ENCODE results near the gene RIT2. TPM values are rescaled to one million over a fixed set of nuclear protein-coding genes. Genes with fewer than 3 reads are reported as not detected.

The RIT2 gene
- total RNA-seq, 1 experiment from 2014 or later: not detected

DNA sequence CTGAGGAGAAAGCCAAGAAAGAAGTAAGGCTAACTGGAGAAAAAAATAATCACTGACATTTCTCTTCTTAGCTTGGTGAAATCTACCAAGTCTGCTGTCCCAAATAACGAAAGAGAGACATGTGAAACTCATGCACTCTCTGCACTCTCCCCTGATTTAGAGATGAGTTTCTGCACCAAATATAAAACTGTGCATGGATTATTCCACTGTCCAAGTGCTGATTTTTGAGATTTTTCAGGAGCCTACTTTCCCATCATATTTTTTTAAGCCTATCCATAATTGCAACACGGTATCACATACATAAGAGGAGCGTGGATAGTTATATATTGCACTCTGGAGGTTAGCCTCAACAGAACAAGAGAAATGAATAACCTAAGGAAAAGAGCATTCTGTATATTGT lies 10.0 kb upstream of the RIT2 start:
- DNase-seq (ENCODE audit: low read depth in 1 of 2, low spot score in 2 of 2): no peak
- H3K36me3 ChIP-seq: no peaks in the 10 kb centered on the region
- H3K27me3 ChIP-seq (replicated peaks): no peaks in the 10 kb centered on the region; the same call in 1 of the 2 replicates
- H3K27ac ChIP-seq: no peak overlapping the region
- H3K4me3 ChIP-seq: no peak overlapping the region
- H3K4me1 ChIP-seq (replicated peaks): no peaks in the 10 kb centered on the region; the same call in 1 of the 2 replicates
- no peaks in the 10 kb centered on the region for H3K9me3 ChIP-seq (replicated peaks)

- H3K4me1 ChIP-seq (replicated peaks): no peaks in the 10 kb centered on the region
- H3K27ac ChIP-seq: no peak overlapping the region
- H3K27me3 ChIP-seq (replicated peaks): no peaks in the 10 kb centered on the region; the same call in 1 of the 2 replicates
- no peak overlapping the region for H3K4me3 ChIP-seq
- no peaks in the 10 kb centered on the region for H3K36me3 ChIP-seq
- H3K9me3 ChIP-seq (replicated peaks): no peaks in the 10 kb centered on the region
- DNase-seq (ENCODE audit: low read depth in 1 of 2, low spot score in 2 of 2): no peak
Observed at GRCh38 chr18:43122955-43123354, 7.5 kb upstream of the RIT2 start.

- H3K4me1 ChIP-seq (replicated peaks): no peaks in the 10 kb centered on the region
- peaks cover 3% of the 10 kb centered on the region; the same call in 1 of the 2 replicates for H3K27me3 ChIP-seq (replicated peaks)
- no peak for DNase-seq (ENCODE audit: low read depth in 1 of 2, low spot score in 2 of 2)
- no peaks in the 10 kb centered on the region for H3K36me3 ChIP-seq
- H3K9me3 ChIP-seq (replicated peaks): no peaks in the 10 kb centered on the region
- H3K27ac ChIP-seq: no peak overlapping the region
- H3K4me3 ChIP-seq: no peak overlapping the region
Observed at GRCh38 chr18:43116699-43117294, 1.3 kb upstream of the RIT2 start.

- Histone ChIP-seq H3K27ac (no peak overlapping the region), H3K4me3 (no peak overlapping the region), H3K4me1 (replicated peaks) (no peaks in the 10 kb centered on the region), H3K27me3 (replicated peaks) (peaks cover 3% of the 10 kb centered on the region; the same call in 1 of the 2 replicates), H3K36me3 (no peaks in the 10 kb centered on the region), H3K9me3 (replicated peaks) (no peaks in the 10 kb centered on the region)
- no peak for DNase-seq (ENCODE audit: low read depth in 1 of 2, low spot score in 2 of 2)
Observed at GRCh38 chr18:43113220-43113895, 2.1 kb downstream of the RIT2 start.

DNA sequence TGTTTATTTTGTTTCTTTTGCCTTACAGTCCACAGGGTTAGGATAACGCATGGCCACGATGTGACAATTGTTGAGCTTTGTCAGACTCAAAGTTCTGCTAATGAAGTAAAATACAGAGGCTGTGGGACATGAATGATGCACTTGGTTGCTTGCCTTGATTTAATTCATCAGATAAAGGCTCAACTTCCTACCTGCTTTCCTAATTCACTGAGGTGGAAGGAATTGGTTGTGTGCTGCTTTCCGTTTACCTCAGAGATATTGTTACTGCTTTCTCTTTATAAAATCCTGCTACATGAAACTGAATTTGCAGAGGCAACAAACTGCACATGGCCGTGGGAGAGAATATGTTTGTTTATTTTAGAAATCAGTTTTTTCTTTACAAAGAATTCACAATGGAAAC lies 6.6 kb downstream of the RIT2 start:
- Histone ChIP-seq H3K36me3 (no peaks in the 10 kb centered on the region), H3K9me3 (replicated peaks) (no peaks in the 10 kb centered on the region), H3K27me3 (replicated peaks) (peaks cover 3% of the 10 kb centered on the region; the same call in 1 of the 2 replicates), H3K4me1 (replicated peaks) (no peaks in the 10 kb centered on the region), H3K27ac (no peak overlapping the region), H3K4me3 (no peak overlapping the region)
- no peak for DNase-seq (ENCODE audit: low read depth in 1 of 2, low spot score in 2 of 2)

DNA sequence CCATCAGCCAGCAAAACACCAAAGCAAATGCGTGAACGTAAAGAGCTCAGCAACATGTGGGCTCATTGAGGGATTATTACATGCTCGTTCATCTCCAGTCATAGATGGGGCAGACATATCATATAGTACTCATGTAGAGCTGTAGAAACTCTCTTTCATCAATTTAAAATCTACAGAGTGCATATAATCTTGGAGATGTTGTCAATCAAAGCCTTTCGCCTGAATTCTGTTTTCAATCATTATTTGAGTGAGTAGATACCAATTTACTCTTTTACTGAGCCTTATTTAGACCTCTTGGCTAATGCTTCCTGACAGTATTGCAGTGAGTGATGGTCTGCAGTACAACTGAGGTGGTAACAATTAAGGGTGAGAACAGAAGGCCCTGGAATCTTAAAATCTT lies 7.0 kb downstream of the RIT2 start:
- H3K27ac ChIP-seq: no peak overlapping the region
- no peaks in the 10 kb centered on the region for H3K36me3 ChIP-seq
- H3K4me3 ChIP-seq: no peak overlapping the region
- no peaks in the 10 kb centered on the region for H3K9me3 ChIP-seq (replicated peaks)
- DNase-seq (ENCODE audit: low read depth in 1 of 2, low spot score in 2 of 2): no peak
- no peaks in the 10 kb centered on the region for H3K4me1 ChIP-seq (replicated peaks)
- H3K27me3 ChIP-seq (replicated peaks): peaks cover 3% of the 10 kb centered on the region; the same call in 1 of the 2 replicates

DNA sequence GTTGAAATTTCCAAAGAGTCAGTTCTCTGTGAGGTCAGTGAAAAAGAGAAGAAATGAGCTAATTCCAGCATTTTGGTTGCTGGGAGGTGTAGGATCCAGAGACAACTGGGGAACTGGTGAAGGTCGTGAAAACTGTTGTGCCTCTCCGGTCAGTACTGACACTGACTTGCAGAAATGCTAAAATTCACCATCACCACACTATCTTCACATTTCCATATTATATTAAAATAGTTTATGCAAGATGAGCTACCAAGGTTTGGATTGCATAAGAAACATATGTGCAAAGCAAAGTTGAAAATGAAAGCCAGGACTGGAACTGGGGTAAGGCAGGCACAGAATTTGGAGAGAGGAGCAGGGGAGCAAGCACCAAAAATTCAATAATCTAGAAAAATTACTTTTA lies 21.8 kb downstream of the RIT2 start:
- Histone ChIP-seq H3K4me3 (no peak overlapping the region), H3K4me1 (replicated peaks) (no peaks in the 10 kb centered on the region), H3K9me3 (replicated peaks) (no peaks in the 10 kb centered on the region), H3K27me3 (replicated peaks) (peaks cover 5% of the 10 kb centered on the region; the same call in 1 of the 2 replicates), H3K27ac (no peak overlapping the region), H3K36me3 (no peaks in the 10 kb centered on the region)
- no peak for DNase-seq (ENCODE audit: low read depth in 1 of 2, low spot score in 2 of 2)

- no peaks in the 10 kb centered on the region for H3K36me3 ChIP-seq
- no peak for DNase-seq (ENCODE audit: low read depth in 1 of 2, low spot score in 2 of 2)
- H3K27me3 ChIP-seq (replicated peaks): peaks cover 5% of the 10 kb centered on the region; the same call in 1 of the 2 replicates
- H3K4me1 ChIP-seq (replicated peaks): no peaks in the 10 kb centered on the region
- no peaks in the 10 kb centered on the region for H3K9me3 ChIP-seq (replicated peaks)
- H3K27ac ChIP-seq: no peak overlapping the region
- H3K4me3 ChIP-seq: no peak overlapping the region
Observed at GRCh38 chr18:43092539-43092938, 22.9 kb downstream of the RIT2 start.

DNA sequence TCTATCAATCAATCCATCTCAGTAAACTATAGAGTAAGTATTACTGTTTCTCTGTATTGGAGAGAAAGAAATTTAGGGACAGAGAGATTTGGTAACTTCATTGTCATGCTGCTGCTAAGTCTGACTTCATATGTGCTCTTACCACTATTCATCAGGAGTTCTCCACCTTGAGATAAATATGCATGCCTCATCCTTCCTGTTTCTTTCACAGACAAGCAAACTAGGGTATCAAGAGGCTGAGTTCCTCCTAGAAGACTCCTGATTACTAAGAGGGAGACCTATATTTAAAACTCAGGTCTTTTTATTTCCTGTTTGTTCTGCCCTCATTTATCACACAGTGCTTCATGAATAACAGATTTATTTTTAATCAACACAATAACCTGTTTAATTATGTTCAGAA lies 34.1 kb downstream of the RIT2 start:
- Histone ChIP-seq H3K9me3 (replicated peaks) (no peaks in the 10 kb centered on the region), H3K4me1 (replicated peaks) (no peaks in the 10 kb centered on the region), H3K4me3 (no peak overlapping the region), H3K27ac (no peak overlapping the region), H3K27me3 (replicated peaks) (no peaks in the 10 kb centered on the region), H3K36me3 (no peaks in the 10 kb centered on the region)
- DNase-seq (ENCODE audit: low read depth in 1 of 2, low spot score in 2 of 2): no peak

DNA sequence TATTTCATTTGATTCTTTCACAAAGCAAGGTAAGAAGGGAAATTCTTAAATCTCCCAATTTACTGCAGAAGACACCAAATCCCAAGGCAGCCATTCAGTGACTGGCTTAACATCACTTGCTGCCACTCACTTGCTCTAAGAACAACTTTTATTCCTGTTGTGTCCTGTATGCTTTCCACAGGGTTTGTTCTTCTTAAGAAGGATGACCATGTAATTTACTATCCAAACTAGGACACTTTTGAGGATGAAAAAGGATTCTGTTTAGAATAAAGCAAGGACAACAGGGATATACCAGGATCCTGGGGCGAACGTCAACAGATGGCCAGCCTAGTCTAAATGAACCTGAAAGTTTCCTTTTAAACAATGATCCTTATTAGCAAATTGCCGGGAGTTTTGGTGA lies 34.8 kb downstream of the RIT2 start:
- H3K36me3 ChIP-seq: no peaks in the 10 kb centered on the region
- H3K27me3 ChIP-seq (replicated peaks): no peaks in the 10 kb centered on the region
- no peak overlapping the region for H3K27ac ChIP-seq
- H3K4me1 ChIP-seq (replicated peaks): no peaks in the 10 kb centered on the region
- no peak overlapping the region for H3K4me3 ChIP-seq
- H3K9me3 ChIP-seq (replicated peaks): no peaks in the 10 kb centered on the region
- no peak for DNase-seq (ENCODE audit: low read depth in 1 of 2, low spot score in 2 of 2)

GRCh38 chr18:43079422-43079821 lies 36.1 kb downstream of the RIT2 start:
- Histone ChIP-seq H3K9me3 (replicated peaks) (no peaks in the 10 kb centered on the region), H3K4me1 (replicated peaks) (no peaks in the 10 kb centered on the region), H3K27me3 (replicated peaks) (no peaks in the 10 kb centered on the region), H3K4me3 (no peak overlapping the region), H3K27ac (no peak overlapping the region), H3K36me3 (no peaks in the 10 kb centered on the region)
- DNase-seq (ENCODE audit: low read depth in 1 of 2, low spot score in 2 of 2): no peak

DNA sequence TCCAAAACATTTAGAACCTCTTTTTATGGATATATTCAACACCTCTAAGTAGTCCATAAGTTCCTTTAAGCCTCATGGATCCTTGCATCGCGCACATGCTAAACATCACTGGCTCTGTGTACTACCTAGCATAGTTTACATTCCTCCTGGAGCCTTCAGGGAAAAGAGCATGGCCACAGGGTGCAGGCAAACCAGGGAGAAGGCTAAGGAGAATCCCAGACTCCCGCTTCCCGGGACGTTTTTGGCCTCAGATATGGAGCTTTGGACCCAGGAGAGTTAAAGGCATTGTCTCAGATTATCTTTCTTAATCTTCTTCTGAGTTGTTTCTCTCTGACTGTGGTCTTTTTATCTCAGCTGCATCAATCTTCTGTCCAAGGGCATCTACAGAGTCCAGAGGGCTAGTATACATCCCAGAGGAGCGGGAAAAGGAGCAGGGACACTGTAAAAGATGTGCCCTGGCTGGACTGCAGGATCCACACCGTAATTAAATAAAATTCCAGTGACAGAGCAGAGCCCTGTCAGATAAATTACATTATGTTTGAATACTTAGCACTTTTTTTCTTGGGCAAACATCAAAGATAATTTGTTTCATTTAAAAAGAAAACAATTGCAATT lies 36.9 kb downstream of the RIT2 start:
- Histone ChIP-seq H3K9me3 (replicated peaks) (no peaks in the 10 kb centered on the region), H3K36me3 (no peaks in the 10 kb centered on the region), H3K27me3 (replicated peaks) (no peaks in the 10 kb centered on the region), H3K4me3 (no peak overlapping the region), H3K4me1 (replicated peaks) (no peaks in the 10 kb centered on the region), H3K27ac (no peak overlapping the region)
- no peak for DNase-seq (ENCODE audit: low read depth in 1 of 2, low spot score in 2 of 2)

DNA sequence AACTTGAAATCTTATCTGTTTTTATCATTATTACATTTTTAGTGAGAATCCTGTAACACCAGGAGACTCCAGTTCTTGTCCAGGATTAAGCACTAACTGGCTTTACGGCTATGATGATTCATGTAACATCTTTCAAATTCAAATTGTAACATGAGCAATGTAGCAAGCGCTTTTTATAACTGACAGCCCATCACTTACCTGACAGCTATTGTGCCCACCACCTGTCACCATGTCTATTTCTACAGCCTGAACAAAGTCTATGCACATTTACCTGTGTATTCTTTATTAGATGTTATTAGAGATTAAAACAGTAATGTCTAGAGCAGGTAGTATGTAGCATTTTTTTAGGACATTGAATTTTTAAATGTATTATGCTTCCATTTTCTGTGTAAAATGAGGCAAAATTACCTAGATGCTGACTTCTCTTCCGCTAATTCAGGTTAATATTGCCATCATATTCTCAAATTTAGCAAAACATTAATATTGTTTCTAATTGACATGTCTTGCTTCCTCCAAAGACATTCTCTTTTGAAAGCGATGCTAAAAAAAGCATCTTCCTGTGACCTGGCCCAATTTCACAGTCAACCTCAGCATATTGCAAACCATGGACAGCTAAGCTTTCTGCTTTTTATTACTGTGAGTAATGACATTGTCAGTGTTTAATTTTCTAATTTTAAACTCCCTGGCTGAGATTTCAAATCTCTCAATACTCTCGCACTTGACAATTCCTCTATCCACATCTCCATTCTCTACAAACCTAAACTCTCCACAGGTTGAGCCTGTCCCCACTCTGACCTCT lies 37.8 kb downstream of the RIT2 start:
- Histone ChIP-seq H3K4me3 (no peak overlapping the region), H3K36me3 (no peaks in the 10 kb centered on the region), H3K27ac (no peak overlapping the region), H3K9me3 (replicated peaks) (no peaks in the 10 kb centered on the region), H3K4me1 (replicated peaks) (no peaks in the 10 kb centered on the region), H3K27me3 (replicated peaks) (no peaks in the 10 kb centered on the region)
- no peak for DNase-seq (ENCODE audit: low read depth in 1 of 2, low spot score in 2 of 2)

DNA sequence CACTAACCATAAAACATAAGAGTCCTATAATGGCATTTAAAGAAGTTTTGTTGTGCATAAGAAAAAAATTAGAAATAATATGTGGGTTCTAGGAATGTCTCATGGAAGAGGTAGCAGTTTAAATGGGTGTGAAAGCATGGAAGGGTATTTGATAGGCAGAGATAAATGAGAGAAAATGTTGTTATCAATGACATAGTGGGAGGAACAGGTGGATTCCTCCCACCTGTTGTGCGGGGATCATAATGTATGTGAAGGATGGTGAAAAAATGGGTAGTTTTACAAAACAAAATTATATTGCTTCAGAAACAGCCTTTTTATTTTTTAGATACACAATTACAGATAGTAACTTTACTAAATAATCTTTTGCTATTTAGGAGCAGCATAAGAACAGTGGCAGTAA lies 41.7 kb downstream of the RIT2 start:
- Histone ChIP-seq H3K4me1 (replicated peaks) (no peaks in the 10 kb centered on the region), H3K4me3 (no peak overlapping the region), H3K27ac (no peak overlapping the region), H3K9me3 (replicated peaks) (no peaks in the 10 kb centered on the region), H3K36me3 (no peaks in the 10 kb centered on the region), H3K27me3 (replicated peaks) (no peaks in the 10 kb centered on the region)
- DNase-seq (ENCODE audit: low read depth in 1 of 2, low spot score in 2 of 2): no peak

Data from SJSA1 (cell line).